ENCODE data around the gene NIN. TPM values are rescaled to one million over a fixed set of nuclear protein-coding genes. Genes with fewer than 3 reads are reported as not detected.
A peak's percentile ranks its signal among the peaks of the same experiment; 100 is the strongest.

Gene NIN
- polyA plus RNA-seq, 1 experiment, result 26.9 TPM

DNA sequence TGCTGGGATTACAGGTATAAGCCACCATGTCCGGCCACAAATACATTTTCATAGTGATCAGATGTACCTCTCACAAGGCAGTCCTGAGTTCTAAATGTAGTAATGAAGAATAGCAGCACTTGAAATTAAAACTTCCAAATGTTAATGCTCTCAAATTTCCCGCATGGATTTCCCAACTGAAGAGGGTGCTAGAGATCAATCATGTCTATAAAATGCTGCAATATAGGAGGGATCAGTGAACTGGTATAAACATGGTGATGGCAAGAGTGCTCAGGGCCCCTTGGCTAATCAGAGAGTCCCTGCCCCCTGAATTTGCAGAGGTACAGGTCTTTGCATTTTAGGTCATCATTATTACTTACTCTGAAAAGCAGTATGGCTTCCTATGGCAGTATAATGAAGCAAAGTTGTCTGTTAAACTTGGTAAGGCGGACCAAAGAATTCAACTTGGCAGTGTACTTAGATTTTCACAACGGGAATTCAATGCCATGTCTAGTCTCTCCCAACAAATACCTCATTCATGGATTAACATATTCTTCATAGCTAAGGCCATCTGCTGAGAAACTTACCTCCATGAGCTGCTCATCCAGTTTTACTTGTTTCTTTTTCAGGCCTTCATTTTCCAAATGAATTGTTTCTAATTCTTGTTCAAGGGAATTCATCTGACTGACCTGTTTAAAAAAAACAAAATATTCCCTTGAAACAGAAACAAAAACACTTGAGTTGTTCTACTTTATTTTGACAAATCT is 95.8 kb downstream of the NIN start:
- Histone ChIP-seq H3K27ac (ENCODE audit: low read depth, low read length) (no peak overlapping the region), H3K4me3 (ENCODE audit: low read depth, low read length) (no peak overlapping the region), H3K27me3 (ENCODE audit: control insufficient read depth, insufficient read depth, low read length) (no peaks in the 10 kb centered on the region), H3K9me3 (ENCODE audit: control insufficient read depth, insufficient read depth, low read length) (no peaks in the 10 kb centered on the region)
- POLR2A ChIA-PET, result no interaction called here
- no peak for DNase-seq (ENCODE audit: low read depth, low spot score)
- CTCF ChIA-PET, result no interaction called here
- TF ChIP-seq, protein P1, sequence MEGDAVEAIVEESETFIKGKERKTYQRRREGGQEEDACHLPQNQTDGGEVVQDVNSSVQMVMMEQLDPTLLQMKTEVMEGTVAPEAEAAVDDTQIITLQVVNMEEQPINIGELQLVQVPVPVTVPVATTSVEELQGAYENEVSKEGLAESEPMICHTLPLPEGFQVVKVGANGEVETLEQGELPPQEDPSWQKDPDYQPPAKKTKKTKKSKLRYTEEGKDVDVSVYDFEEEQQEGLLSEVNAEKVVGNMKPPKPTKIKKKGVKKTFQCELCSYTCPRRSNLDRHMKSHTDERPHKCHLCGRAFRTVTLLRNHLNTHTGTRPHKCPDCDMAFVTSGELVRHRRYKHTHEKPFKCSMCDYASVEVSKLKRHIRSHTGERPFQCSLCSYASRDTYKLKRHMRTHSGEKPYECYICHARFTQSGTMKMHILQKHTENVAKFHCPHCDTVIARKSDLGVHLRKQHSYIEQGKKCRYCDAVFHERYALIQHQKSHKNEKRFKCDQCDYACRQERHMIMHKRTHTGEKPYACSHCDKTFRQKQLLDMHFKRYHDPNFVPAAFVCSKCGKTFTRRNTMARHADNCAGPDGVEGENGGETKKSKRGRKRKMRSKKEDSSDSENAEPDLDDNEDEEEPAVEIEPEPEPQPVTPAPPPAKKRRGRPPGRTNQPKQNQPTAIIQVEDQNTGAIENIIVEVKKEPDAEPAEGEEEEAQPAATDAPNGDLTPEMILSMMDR (IDR thresholded peaks at IDR 0.05; ENCODE audit: low read depth, low read length), result no peak

DNA sequence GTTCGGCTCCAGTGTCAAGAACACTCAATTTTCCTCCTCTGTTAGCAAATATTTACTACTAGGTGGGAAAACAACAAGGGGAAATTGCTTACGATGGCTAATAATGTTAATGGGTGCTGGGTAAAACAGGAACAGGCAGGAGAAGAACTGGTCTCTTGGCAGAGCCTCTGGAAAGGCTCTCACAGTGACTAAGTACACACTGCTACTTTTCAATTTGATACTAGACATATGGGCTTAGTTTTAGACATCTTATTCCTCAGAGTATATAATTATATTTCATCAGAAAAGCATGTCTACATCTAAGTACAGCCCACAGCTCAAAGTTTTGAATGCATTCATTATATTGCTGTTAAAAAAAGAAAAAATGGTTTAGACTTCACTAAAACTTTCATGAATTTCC is 97.5 kb downstream of the NIN start:
- TF ChIP-seq, protein P1 (IDR thresholded peaks at IDR 0.05; ENCODE audit: low read depth, low read length), result no peak
- peaks cover 4% of the 10 kb centered on the region; the same call in 1 of the 2 replicates for H3K9me3 ChIP-seq (ENCODE audit: control insufficient read depth, insufficient read depth, low read length)
- POLR2A ChIA-PET, result no interaction called here
- no peak overlapping the region for H3K4me3 ChIP-seq (ENCODE audit: low read depth, low read length)
- no peak overlapping the region for H3K27ac ChIP-seq (ENCODE audit: low read depth, low read length)
- CTCF ChIA-PET, result interaction anchor here (0.7 kb wide), 1 partner anchor 169 kb away, joined by 4 read pairs; no protein-coding TSS in a partner anchor
- no peak for DNase-seq (ENCODE audit: low read depth, low spot score)
- H3K27me3 ChIP-seq (ENCODE audit: control insufficient read depth, insufficient read depth, low read length), result no peaks in the 10 kb centered on the region

DNA sequence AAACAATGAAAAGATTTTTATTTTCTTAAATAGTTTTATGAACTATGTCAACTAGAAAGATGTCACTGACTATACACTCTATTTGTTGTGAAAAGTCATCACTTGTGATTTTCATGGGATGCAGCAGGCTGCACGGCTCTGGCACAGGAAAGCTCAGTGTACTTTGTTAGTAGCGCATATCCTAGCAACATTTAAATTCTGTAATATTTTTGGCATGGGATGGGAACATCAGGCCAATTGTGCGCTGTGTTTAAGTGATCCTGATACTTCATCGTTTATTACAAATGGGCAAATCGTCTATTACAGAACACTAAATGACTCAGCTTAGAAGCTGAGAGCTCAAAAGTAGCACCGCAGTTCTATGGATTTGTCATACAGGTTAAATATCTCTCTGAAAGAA is 102.1 kb downstream of the NIN start:
- POLR2A ChIA-PET, result interaction anchor here (1.0 kb wide), 1 partner anchor 63 kb away, joined by 3 read pairs; no protein-coding TSS in a partner anchor
- no peaks in the 10 kb centered on the region for H3K27me3 ChIP-seq (ENCODE audit: control insufficient read depth, insufficient read depth, low read length)
- DNase-seq (ENCODE audit: low read depth, low spot score), result no peak
- TF ChIP-seq, protein P1 (IDR thresholded peaks at IDR 0.05; ENCODE audit: low read depth, low read length), result no peak
- H3K27ac ChIP-seq (ENCODE audit: low read depth, low read length), result no peak overlapping the region
- H3K9me3 ChIP-seq (ENCODE audit: control insufficient read depth, insufficient read depth, low read length), result peaks cover 4% of the 10 kb centered on the region; the same call in 1 of the 2 replicates
- H3K4me3 ChIP-seq (ENCODE audit: low read depth, low read length), result no peak overlapping the region
- CTCF ChIA-PET, result interaction anchor here (1.0 to 5.8 kb wide), 4 partner anchors 14 to 132 kb away, joined by 3 to 42 read pairs (median 4); no protein-coding TSS in a partner anchor

DNA sequence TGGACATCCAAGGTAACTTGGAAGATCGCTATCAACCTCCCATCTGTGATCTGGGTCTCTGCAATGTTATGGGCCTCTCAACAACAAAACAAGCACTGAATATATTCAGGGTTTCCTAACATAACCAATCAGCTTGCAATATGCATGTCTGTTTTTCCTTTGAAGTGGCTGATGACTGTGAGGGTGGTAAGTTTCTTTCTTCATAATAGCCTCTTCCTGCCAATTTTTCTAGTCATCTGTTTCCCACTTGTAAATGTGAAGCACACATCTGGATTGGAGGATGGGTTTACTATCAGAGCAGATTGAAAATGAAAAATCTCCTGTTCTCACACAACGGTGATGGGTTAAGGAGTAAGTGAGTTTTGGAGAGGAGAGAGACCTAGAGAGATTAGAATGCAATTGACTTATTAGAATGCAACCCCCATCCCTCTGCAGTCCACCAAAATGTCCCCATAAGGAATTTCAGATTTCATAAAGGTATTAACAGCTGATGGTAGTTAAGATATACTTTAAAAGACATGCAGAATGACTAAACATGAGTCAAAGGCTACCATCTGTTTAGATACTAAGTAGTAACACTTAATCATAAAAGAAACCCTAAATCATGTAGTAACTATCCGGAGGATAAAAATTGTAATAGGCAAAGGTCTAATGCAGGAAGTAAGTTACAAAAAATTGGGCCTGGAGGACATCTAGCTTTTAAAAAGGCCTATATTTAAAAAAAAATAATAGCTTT is 104.4 kb downstream of the NIN start:
- Histone ChIP-seq H3K9me3 (ENCODE audit: control insufficient read depth, insufficient read depth, low read length) (peaks cover 4% of the 10 kb centered on the region; the same call in 1 of the 2 replicates), H3K27ac (ENCODE audit: low read depth, low read length) (no peak overlapping the region), H3K27me3 (ENCODE audit: control insufficient read depth, insufficient read depth, low read length) (no peaks in the 10 kb centered on the region), H3K4me3 (ENCODE audit: low read depth, low read length) (no peak overlapping the region)
- CTCF ChIA-PET, result interaction anchor here (5.8 kb wide), 1 partner anchor 12 kb away, joined by 42 read pairs; no protein-coding TSS in a partner anchor
- POLR2A ChIA-PET, result interaction anchor here (0.6 to 1.1 kb wide), 3 partner anchors 46 to 60 kb away, joined by 3 to 6 read pairs (median 4); partner anchors contain the start of gene SAV1
- TF ChIP-seq, protein P1 (IDR thresholded peaks at IDR 0.05; ENCODE audit: low read depth, low read length), result no peak
- DNase-seq (ENCODE audit: low read depth, low spot score), result peak; percentile 55
